ENCODE data around the gene CNTFR.

CNTFR gene

DNA sequence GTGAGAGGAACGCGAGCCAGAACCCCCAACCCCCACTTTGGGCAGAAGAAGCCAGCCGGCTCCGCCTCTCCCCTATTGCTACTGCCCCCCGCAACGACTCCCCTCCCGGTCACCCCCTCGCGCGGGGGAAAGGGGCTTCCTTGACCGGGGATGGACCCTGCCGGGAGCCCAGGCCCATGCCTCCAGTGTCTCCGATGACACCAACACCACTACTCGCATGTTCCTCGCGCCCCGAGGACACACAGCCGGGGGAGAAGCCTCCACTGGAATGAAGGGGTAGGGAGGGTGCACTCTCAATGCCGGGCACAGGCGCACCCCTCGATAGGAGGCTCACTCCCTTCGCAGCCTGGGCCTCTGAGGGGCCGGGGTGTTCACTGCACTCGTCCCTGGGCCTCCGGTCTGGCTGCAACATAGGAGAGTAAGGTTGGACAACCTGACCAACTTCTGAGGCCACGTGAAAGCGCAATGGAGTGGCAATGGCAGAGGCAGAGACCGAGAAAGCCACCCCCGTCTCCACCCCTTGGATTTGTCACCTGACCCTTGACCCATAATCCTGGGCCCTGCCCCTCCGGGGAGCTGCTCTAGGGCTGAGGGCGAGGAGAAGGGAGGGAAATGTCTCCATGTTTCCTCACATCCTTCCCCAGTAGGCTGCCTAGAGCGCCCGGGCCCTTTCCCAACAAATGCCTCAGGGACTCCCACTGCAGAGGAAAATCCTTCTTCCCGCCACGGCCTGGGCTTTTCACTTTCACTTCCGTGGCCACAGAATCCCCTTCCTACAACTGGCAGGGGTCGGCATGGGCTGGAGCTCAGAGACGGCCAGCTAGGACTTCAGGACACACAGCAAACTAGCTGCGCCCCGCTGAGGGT, 1.1 kb upstream of the CNTFR start:
- no peak for DNase-seq

DNA sequence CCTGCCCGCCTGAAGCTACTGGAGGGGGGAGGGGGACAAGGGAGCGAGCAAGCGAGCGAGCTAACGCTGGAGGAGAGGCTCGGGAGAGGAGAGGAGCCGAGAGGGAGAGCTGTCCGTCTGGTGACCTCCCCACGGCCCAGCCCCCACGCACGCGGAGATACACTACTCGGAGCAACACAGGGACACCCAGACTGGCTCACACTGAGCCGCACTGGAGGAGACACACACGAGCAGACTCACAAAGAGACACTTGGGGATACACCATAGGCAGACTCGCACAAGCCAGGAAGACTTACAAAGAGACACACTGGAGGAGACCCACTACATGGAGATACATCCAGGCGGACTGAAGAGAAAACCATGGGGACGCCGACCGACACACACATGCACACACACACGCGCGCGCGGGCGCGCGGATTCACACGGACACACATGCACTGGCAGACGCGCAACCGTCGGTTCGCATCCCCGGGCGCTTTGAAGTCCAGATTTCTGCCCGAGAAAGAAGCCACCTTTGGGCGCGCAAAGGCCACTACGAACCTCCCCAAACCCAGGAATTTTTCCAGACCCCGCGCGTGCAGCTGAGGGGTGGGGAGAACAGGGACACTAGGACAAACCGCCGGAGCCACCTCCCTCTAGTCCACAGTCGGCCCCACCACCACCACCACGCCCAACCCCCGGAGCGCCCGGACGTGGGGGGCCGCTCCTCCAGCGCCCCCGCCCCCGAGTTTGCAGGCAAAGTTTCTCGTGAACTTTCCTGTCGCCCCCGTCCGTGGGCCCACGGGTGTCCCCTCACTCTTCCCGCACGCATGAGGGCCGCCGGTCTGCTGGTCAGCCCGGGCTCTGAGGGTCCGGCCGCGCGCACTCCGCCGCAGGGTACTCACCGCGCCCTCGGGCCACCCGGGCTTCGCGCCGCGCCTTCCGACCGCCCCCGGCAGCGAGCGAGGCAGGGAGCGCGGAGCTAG, 571 bp downstream of the CNTFR start:
- no peak for DNase-seq

DNA sequence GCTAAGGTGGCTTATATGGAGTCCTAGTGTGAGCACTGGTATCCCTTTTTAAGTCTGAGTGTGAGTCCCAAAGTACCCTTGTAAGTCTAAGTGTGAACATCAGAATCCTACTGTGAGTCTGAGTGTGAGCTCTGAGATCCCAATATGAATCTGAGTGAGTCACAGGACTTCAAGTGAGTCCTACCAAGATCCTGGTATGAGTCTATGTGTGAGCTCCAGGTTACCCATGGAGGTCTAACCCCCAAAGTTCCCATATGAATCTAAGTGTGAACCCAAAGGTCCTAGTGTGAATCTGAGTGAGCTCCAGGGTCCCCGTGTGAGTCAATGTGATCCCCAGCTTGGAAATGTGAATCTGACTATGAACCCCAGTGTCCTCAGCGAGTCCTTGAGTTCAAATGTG, 2.3 kb downstream of the CNTFR start:
- no peak for DNase-seq

DNA sequence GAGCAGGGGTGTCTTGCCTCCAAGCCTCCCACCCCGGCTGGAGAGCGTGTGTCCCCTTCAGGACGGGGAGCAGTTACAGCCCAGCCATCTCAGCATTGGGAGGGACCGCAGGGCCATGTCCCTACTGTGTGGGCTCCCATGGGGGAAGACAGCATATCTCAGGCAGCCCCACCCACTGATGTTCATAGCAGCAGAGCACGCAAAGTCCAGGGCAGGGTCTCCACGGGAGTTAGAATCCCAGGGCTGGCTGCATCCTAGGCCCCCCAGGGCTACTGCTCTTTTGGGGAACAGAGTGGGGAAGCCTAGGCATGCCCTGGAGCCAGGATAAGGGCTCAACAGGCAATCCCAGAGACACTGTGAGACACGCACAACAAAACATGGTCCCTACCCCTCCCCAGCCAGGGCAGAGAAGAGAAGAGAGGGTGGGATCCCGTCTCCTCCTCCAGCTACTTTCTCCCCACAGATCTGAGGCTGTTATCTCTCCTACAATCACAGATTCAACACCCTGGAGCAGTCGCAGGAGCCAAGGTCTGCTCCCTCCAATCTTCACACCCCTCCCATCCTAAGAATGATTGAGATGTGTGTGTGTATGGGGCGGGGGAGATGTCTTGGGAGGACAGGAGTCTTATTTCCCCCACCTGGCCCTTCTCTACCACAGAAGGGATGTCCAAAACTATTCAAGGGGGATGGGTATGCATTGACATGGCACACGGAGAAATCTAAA, 3.4 kb downstream of the CNTFR start:
- DNase-seq: no peak

DNA sequence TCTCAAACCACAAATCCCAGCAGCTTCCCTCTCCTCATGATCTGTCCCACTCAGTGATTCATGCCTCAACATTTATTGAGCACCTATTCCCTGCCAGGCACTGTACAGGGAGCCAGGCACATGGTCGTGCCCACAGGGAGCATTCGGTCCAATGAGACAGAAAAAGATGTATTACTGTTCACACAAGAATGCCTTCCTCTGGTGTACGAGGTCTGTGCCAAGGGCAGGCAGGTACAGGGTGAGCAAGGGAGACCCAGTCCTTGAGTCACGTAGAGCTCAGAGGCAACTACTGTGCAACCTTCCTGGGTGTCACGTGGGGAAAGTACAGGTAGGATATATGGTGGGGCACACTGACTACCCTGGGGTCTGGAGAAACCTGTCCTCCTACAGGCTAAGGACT, 4.6 kb downstream of the CNTFR start:
- no peak for DNase-seq

DNA sequence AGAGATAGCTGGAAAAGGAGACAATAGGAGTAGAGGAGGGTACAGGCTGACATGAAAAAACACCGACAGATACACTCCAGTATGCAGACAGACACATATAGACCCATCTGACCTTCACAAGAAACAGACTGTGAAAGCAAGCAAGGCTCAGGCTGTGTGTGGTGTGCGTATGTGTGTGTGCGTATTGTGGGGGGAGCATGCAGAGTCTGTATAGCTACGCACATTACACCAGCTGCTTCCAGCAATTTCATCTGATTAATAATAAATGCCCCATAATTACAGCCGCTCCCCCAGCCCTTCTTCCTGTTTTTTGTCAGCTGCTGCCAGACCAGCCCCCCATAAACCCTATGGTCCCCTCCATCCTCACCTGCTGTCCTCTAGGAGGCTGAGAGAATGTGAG, 6.7 kb downstream of the CNTFR start:
- no peak for DNase-seq

DNA sequence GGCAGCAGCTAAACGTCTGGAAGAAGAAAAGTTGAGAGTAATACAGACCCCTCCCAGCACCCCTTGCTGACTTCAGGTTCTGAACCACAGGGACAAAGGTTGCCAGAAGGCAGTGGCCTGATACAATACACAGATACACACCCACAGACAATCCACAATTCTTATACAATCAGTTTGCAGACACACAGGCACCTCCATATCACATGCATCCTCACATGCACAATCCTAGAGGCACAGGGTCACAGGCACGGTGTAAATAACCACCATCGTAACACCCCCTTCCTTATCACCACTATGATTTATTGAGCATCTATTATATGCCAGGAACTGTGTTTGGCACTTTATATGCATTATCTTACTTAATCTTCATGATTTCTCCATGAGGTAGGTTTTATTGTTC, 8.2 kb downstream of the CNTFR start:
- DNase-seq: no peak

DNA sequence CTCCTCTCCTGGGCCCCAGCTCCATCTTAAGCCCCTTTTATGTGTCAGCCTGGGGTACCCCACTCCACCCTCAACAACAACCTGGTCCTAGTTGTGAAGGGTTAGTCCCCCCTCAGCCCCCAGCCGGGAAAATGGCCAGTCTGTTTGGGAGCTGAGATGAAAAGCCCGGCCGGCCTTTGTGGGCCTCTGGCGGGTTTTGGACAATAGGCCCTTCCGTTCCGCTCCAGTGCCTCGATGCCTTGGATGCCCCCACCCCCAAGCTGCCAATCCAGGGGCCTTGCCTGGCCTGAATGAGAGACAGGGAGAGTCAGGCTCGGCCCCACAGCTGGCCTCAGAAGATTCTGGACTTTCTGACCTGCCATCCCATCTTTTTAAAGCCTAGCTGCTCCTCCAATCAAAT, 9.2 kb downstream of the CNTFR start:
- no peak for DNase-seq

DNA sequence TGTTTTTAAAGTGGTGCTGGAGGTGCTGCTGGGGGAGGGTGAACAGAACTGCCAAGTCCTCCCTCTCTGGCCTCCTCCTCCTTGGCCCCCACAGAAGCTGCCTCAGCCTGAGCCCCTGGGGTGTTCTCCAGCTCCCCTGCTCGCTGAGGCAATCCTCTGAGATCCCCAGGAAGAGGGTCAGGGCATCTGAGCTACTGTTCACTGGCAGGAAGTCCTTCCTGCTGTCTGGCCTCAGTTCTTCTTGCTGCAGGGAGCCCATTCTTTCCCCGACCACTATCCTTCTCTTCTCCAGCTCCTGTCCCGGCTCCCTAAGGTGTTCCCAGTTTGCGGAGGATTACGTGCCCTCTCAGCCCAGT, 9.7 kb downstream of the CNTFR start:
- DNase-seq: no peak

DNA sequence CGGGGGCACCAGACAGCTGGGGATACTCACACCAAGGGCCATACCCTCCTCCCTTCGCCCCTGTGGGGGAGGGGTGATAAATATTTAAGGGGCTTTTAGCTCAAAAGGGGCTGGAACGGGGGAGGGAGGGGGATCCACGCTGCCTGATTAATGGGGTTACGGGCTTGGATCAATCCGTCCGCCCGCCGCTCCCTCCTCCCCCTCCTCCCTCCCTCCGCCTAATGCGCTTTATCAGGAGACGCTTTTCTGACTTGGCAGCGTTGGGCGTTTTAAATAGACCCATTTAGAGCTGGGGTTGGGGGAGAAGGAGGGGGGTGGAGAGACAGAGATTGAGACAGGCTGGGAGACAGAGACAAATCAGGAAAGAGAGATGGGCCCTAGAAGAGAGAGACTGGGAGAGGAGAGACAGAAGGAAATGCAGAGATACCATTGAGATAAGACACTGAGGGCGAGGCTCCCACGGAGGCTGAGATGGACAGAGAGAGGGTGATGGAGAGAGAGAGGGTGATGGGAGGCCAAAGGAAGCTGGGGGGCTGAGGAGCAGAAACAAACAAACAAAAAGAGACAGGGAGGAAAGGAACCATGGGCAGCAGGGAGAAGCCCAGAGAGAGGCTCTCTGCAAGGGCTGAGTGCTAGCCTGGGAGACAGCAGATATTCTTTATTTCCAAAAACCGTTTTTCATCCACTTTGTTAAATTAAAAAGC, 10.3 kb downstream of the CNTFR start:
- no peak for DNase-seq

DNA sequence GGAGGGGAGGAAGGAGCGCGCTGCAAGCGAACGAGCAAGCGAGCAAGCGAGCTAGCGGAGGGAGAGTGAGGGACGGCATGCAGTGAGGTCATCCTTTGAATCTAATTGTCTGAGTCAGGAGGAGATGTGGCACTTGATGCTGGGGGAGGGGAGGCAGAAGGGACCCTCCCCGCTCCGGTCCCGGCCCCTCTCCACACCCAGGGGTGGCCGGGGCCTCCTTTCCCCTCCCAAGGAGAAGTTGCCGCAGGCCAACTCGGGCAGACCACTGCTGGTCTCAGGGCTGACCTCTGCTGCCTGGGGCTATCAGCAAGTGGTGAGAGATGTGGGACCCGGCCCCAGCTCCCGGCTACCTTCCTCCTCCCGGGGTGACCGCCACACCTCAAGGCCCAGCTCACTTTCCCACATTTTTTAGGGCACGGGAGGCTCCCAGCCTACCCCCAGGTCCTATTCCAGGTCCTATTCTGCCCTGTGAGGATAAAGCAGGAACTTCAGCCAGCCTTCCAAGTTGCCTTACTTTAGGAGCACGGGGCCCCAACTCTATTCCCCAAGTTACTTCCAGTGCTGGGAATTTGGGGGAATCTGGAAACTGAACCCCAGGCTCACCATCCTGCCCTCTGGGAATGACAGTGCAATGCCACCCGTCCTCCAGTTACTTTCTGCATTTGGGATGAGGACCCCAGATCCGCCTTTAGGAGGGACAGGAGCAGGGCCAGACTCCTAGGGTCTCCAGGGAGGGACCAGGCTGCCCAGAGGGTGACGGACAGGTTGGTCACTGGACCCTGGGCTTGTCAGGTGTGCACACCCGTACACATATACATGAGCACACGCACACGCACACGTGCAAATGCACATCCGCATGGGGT, 11.1 kb downstream of the CNTFR start:
- DNase-seq: no peak

DNA sequence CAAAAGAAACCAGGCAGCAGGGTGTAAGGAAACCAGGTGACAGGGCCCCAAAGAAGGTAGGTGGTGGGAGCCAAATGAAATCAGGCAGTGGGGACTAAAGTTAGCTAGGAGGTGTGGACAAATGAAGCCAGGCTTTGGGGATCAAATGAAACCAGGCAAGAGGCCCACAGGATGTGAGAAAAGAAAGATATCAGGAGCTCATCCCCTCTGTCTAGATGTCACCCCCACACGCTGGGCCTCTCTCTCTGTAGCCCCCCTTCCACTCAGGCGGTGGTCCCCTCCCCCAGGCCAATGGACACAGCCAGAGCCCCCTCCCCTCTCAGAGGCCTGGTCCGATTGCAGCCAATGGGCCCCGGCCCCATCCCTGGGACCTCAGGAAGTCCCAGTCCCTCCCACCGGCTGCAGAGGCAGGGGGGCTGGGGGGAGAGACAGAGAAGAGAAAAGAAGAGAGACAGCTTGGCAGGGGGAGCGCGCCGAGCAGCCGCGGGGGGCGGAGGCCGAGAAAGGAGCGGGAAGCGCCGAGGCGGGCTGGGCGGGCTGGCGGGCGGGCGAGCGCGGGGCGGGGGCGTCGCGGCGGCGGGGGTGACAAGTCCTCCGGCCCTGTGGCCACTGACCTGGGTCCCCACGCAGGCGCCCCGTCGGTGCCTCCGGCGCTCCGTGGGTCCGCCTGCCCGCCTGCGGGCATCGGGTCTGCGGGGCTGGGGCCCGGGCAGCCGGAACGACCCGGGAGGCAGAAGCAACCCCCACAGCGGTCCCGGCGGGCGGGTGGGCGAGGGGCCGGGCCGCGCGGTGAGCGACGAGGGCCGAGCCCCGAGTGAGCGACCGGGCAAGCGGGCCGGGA, 11.9 kb downstream of the CNTFR start:
- no peak for DNase-seq

DNA sequence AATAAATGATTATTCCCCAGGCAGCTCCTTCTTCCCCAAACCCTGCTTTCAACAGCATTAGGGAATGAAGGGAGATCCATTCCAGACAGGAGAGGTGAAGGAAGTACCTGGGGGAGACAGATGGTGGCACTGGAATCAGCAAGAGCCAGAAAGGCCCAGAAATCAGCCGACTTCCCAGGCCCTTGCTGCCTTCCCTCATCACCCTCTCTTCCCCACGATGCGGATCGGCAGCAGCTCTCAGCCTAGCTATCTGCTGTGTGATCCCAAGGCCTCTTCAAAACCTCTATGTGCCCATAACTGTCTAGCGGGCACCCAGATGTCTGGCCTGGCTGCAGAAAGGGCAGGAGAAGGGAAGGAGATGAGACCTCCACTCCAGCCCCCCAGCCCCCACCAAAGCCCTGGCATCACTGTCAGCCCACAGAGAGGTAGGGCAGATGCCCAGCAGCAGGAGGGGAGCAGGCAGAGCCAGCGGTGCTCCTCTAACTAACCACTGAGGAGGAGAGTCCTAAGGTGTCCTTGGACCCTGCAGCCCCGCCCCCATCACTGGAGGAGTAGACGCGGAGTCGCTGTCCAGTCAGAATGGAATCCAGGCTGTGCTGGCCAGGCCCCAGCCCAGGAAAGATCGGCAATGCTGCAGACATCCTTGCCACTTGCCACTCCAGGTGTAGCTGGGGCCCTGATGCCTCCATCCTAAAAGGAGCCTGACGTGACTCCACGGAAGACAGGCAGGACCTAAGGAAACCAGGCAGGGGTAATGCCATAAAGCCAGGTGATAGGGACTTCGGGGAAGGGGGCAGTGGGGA, 12.7 kb downstream of the CNTFR start:
- DNase-seq: no peak

DNA sequence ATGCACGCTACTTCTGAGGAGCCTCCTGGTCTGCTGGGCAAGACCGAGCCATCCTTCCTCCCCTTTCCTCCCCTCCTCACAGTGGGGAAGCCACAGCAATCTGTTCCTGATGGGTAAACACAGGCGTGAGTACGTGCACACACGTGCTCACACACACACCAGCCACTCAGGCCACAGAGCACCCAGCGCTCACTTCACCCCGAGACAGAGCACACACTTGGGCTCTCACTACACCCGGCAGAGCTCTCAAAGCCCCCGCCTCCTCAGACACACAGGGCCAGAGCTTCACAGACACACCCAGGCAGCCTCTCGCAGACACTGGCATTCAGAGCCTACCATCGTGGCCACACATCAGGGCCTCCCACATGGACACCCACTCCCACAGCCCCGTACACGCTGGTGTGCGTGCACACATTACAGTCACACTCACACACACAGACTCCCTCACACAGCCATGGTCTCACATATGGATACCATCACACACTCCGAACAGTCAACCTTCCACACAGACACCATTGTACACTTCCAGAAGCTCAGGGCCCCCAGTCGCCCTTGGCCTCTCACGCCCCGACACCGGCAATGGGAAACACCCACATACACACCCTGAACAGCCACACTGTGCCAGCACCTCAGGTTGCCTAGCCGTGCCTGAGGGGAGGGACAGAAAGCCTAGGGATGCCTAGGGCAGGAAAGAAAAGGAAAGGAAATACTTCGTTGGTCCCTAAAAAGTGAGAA, 13.5 kb downstream of the CNTFR start:
- no peak for DNase-seq

DNA sequence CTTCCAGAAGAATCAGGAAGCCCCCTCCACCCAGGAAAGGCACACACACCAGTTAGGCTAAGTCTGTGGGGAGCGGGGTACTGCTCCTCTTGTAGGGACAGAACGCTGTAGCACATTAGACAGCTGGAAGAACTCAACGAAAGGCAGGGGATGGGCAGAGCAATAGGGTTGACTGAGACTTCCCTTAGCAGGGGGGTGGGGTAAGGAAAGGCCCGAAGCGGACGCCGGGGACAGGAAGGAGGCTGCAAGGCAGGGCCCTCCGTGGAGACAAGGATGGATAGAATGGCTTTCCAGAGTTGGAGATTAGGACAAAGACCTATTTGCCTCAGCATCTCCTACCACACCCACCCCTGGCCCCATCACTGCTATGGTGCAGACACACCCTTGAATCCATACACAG, 14.3 kb downstream of the CNTFR start:
- DNase-seq: no peak

DNA sequence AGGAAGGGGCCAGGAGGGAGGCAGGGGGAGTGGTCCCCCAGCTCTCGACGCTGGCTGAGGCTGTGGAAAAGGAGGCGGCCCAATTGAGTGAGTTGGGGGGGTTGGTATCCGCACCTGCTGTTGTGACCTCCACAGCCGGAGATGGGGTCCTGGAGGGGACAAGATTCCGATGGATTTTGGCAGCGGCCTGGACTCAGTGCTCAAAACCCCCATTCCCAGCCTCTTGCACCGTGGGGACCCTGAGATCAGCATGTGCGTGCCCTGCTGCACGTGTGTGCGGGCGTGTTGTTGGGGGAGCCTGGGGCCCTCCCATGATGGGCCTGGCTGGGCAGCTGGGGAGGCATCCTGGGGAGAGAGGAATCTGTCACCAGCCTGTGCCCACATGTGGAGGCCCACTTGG, 15.0 kb downstream of the CNTFR start:
- DNase-seq: no peak

DNA sequence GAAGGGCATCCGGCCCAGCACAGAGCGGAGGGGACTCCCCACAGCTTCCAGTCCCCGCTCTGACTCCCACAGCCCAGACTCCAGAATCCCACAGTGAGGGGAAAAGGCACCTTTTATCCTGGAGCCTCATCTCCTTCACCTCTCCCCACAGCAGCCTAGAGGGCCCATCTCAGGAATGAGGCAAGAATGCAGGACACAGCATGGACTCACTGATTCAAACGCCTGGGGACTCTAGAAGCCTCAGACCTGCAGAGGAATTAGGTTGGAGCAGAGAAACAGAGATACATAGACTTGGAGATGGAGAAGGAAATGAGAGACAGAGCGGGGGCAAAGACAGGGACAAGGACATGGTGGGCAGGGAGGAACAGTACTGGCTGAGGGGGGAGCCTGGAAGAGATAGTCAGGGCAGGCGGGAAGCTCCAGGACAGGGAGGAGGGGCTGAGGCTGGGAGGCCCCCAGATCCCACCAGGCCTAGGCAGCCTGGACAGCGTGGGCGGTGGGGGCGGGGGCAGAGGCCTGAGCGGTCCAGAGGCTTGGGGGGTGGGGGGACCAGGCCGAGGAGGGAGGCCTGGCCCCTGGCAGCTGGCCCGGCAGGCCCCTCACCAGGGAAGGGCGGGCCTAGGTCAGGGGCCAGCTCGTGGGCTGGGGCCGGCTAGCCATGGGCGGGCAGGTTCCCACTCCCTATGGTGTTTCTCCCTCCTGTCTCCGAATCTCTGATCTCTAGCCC, 15.8 kb downstream of the CNTFR start:
- no peak for DNase-seq

DNA sequence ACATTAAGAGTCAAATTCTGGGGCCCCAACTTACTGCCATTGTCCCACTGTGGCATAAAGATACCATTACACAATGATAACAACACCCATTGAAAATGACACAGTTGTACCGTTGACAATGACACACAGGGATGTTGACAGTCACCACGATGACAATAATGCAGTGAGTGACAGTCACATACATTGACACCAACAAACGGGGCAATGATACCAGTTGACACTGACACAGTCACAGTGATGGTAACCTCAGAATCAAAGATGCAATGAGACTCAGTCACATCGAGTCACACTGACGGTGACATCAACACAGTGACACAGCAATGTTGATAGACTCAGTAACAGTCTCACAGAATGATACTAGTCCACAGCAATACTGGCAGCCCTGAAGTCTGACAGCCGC, 16.9 kb downstream of the CNTFR start:
- no peak for DNase-seq

All from effector CD4-positive, alpha-beta T cell (primary cell).